Measurements from ENCODE around the gene FILIP1L. TPM values are rescaled to one million over a fixed set of nuclear protein-coding genes. Genes with fewer than 3 reads are reported as not detected.
"Not testable (repeated sequence)": the region's sequence is repeated elsewhere in the genome, so short reads cannot be mapped to it uniquely, and the experiment has no call there.

Gene FILIP1L
- total RNA-seq, 1 donor from 2014 or later = 1.1 TPM

DNA sequence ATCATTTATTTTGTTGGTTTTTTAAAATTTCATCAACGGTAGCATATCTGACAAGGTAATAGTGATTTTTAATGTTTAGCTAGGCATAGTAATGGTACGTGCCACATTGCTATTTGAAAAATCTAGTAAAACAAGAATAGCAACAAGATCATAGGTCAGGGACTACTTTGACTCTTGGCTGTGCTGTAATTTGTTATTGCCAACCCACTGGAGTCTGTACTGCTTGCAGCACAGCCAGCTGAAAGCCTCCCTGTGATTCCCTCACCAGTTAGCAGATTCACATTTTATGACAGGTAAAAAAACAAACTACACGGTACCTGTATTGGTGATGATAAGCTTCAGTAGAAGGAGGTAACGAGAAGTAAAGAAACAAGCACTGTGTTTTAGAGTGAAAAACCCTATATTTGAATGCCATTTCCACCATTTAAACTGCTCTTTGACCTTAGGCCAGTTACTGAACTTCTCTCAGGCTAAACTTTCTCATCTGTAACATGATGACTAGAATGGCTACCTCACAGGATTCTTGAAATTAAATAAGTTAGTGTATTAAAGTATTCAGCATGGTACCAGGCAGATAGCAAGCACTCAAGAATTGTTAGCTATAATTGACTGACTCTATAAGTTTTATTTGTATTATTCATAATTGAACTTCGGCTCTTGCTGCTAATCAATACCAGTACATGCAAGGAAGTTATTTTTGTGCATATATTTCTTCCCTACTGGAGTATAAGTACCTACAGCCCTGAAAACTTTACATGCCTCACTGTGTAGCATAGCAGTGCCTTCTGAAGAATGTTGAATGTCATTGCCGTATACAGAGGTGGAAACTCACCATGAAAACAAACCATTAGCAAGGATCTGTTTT lies 16.1 kb downstream of the FILIP1L start:
- Histone ChIP-seq H3K27me3 (ENCODE audit: control insufficient read depth, insufficient read depth, low read length) (no peaks in the 10 kb centered on the region), H3K36me3 (ENCODE audit: control insufficient read depth, insufficient read depth, low read length) (no peaks in the 10 kb centered on the region), H3K4me3 (ENCODE audit: low read depth, low read length) (no peak overlapping the region)
- TF ChIP-seq, protein P1, sequence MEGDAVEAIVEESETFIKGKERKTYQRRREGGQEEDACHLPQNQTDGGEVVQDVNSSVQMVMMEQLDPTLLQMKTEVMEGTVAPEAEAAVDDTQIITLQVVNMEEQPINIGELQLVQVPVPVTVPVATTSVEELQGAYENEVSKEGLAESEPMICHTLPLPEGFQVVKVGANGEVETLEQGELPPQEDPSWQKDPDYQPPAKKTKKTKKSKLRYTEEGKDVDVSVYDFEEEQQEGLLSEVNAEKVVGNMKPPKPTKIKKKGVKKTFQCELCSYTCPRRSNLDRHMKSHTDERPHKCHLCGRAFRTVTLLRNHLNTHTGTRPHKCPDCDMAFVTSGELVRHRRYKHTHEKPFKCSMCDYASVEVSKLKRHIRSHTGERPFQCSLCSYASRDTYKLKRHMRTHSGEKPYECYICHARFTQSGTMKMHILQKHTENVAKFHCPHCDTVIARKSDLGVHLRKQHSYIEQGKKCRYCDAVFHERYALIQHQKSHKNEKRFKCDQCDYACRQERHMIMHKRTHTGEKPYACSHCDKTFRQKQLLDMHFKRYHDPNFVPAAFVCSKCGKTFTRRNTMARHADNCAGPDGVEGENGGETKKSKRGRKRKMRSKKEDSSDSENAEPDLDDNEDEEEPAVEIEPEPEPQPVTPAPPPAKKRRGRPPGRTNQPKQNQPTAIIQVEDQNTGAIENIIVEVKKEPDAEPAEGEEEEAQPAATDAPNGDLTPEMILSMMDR (IDR thresholded peaks at IDR 0.05; ENCODE audit: insufficient read depth, low read length, severe bottlenecking) = no peak
- DNase-seq (ENCODE audit: low read depth) (peak; percentile 28), FAIRE-seq (no peak)

DNA sequence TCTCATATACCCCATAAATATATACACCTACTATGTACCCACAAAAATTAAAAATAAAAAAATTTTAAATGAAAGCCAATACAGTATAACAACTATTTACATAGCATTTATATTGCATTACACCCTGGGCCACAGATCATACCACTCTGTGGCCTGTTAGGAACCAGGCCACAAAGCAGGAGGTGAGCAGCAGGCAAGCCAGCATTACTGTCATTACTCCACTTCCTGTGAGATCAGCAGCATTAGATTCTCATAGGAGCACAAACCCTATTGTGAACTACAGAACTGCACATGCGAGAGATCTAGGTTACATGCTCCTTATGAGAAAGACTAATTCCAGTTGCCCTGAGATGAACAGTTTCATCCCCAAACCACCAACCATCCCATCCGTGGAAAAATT lies 17.4 kb downstream of the FILIP1L start:
- H3K36me3 ChIP-seq (ENCODE audit: control insufficient read depth, insufficient read depth, low read length) = no peaks in the 10 kb centered on the region
- TF ChIP-seq, protein P1 (IDR thresholded peaks at IDR 0.05; ENCODE audit: insufficient read depth, low read length, severe bottlenecking) = no peak
- FAIRE-seq (no peak), DNase-seq (ENCODE audit: low read depth) (no peak)
- no peak overlapping the region for H3K4me3 ChIP-seq (ENCODE audit: low read depth, low read length)
- H3K27me3 ChIP-seq (ENCODE audit: control insufficient read depth, insufficient read depth, low read length) = no peaks in the 10 kb centered on the region

DNA sequence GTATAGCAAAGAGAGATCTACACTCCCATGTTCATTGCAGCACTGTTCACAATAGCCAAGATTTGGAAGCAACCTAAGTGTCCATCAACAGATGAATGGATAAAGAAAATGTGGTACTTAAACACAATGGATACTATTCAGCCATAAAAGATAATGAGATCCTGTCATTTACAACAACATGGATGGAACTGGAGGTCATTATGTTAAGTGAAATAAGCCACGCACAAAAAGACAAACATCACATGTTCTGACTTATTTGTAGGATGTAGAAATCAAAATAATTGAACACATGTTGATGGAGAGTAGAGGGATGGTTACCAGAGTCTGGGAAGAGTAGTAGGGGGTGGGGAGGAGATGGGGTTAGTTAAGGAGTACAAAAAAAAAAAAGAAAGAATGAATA lies 18.0 kb downstream of the FILIP1L start:
- FAIRE-seq = not testable (repeated sequence)

GRCh38 chr3:100093831-100094230 lies 20.5 kb downstream of the FILIP1L start:
- Histone ChIP-seq H3K36me3 (ENCODE audit: control insufficient read depth, insufficient read depth, low read length) (no peaks in the 10 kb centered on the region), H3K4me3 (ENCODE audit: low read depth, low read length) (no peak overlapping the region), H3K27me3 (ENCODE audit: control insufficient read depth, insufficient read depth, low read length) (no peaks in the 10 kb centered on the region)
- DNase-seq (ENCODE audit: low read depth) (peak; percentile 14), FAIRE-seq (no peak)
- TF ChIP-seq, protein P1 (IDR thresholded peaks at IDR 0.05; ENCODE audit: insufficient read depth, low read length, severe bottlenecking) = no peak

More for the DNA sequence above, 18.0 kb downstream of the FILIP1L start:
- DNase-seq (ENCODE audit: low read depth); H3K36me3 ChIP-seq (ENCODE audit: control insufficient read depth, insufficient read depth, low read length); H3K4me3 ChIP-seq (ENCODE audit: low read depth, low read length); H3K27me3 ChIP-seq (ENCODE audit: control insufficient read depth, insufficient read depth, low read length): not testable (repeated sequence)

GRCh38 chr3:100090669-100091005 lies 23.7 kb downstream of the FILIP1L start:
- Histone ChIP-seq H3K36me3 (ENCODE audit: control insufficient read depth, insufficient read depth, low read length) (no peaks in the 10 kb centered on the region), H3K27me3 (ENCODE audit: control insufficient read depth, insufficient read depth, low read length) (no peaks in the 10 kb centered on the region), H3K4me3 (ENCODE audit: low read depth, low read length) (no peak overlapping the region)
- DNase-seq (ENCODE audit: low read depth) (no peak), FAIRE-seq (no peak)
- TF ChIP-seq, protein P1 (IDR thresholded peaks at IDR 0.05; ENCODE audit: insufficient read depth, low read length, severe bottlenecking) = no peak

DNA sequence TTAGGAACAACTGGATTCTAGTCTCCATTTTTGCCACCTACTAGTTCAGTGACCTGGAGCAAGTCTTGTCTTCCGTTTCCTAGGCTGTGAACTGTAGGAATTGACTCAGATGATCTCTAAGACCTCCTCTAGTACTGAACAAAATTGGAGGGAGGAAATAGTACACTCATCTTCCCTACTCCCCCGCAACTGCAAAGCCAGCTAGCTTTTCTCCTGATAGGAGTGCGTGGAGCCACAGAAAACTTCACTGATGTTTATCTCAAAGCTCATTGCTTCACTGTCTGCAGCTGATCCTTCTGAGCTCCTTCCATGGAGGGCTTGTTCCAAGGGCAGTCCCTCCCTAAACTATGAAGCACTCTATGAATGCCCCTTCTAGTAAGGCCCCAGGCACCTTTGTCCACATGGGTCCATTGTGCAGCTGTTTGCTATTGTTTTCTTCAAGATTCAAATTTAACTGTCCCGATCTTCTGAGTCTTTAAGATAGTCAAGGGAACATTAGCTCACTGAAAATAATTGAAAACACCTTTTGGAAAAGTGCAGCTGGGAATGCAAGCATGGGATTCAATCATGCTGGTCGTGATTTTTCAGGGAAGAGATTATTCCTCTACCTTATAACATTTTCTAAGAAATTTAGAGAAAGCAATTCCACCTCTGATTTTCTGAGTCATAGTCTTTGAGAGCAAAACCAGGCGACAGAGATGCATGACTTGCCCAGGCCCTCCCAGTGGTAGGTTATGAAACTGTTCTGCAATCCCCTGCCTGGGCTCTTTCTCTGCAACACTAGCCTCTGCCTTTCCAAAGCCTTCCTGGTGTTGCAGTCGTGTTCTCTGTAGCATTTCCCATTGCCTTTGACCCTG lies 24.3 kb downstream of the FILIP1L start:
- TF ChIP-seq, protein P1 (IDR thresholded peaks at IDR 0.05; ENCODE audit: insufficient read depth, low read length, severe bottlenecking) = peak; percentile 61
- DNase-seq (ENCODE audit: low read depth) (peak; percentile 47), FAIRE-seq (no peak)
- Histone ChIP-seq H3K36me3 (ENCODE audit: control insufficient read depth, insufficient read depth, low read length) (no peaks in the 10 kb centered on the region), H3K4me3 (ENCODE audit: low read depth, low read length) (no peak overlapping the region), H3K27me3 (ENCODE audit: control insufficient read depth, insufficient read depth, low read length) (no peaks in the 10 kb centered on the region)
